Common myeloid progenitor, CD34-positive (primary cell): ENCODE results near the gene CREB5.
A peak's percentile ranks its signal among the peaks of the same experiment; 100 is the strongest.

Experiments
- CTCF ChIA-PET: fragments of 350-600 bp; sonication (Branson Sonifier 250); formaldehyde crosslinking; loops from one replicate; lab custom pipeline; 2021; ENCODE audit warnings: antibody characterized with exemption; lab: Charles Lee
- POLR2A ChIA-PET: fragments of 350-600 bp; sonication (Branson Sonifier 250); formaldehyde crosslinking; loops from one replicate; lab custom pipeline; 2021; ENCODE audit warnings: antibody characterized with exemption; lab: Charles Lee
- DNase-seq, 3 donors: peaks; one replicate each; pipeline versions ENCODE4 v3.0.0 to v3.0.0-alpha.2; 2013
- H3K27ac ChIP-seq, 2 experiments: 1 replicate in 1 of 2; 2 replicates in 1 of 2; pipeline ENCODE4 v1.7.0; 2013; ENCODE audit warnings: inconsistent platforms in 2 of 2, low read length in 2 of 2, mild to moderate bottlenecking in 2 of 2, low read depth in 1 of 2, moderate library complexity in 1 of 2; ENCODE audit not compliant: severe bottlenecking in 2 of 2, insufficient read depth in 1 of 2, poor library complexity in 1 of 2
- H3K27me3 ChIP-seq, 5 experiments: replicated peaks in 2 of 5; 1 replicate in 3 of 5; 2 replicates in 2 of 5; pipeline versions ENCODE4 v1.6.1 to v1.7.0; 2013; ENCODE audit warnings: low read length in 4 of 5, mild to moderate bottlenecking in 2 of 5, moderate library complexity in 2 of 5, inconsistent platforms in 1 of 5; ENCODE audit not compliant: insufficient read depth in 5 of 5, control insufficient read depth in 4 of 5
- H3K36me3 ChIP-seq, 4 experiments: 1 replicate in 2 of 4; 2 replicates in 2 of 4; pipeline versions ENCODE4 v1.6.1 to v1.7.0; 2013; ENCODE audit warnings: low read length in 3 of 4, control low read depth in 1 of 4, mild to moderate bottlenecking in 1 of 4; ENCODE audit not compliant: control insufficient read depth in 4 of 4, insufficient read depth in 4 of 4
- H3K4me1 ChIP-seq, 4 experiments: 1 replicate in 3 of 4; 2 replicates in 1 of 4; pipeline versions ENCODE4 v1.6.1 to v1.7.1; 2013; ENCODE audit warnings: low read length in 3 of 4, mild to moderate bottlenecking in 3 of 4, control low read depth in 1 of 4, inconsistent platforms in 1 of 4, moderate library complexity in 1 of 4; ENCODE audit not compliant: control insufficient read depth in 4 of 4, insufficient read depth in 4 of 4; ENCODE audit errors: control extremely low read depth in 1 of 4
- H3K4me3 ChIP-seq, 7 experiments: 1 replicate in 4 of 7; 2 replicates in 3 of 7; pipeline versions ENCODE4 v1.5.1 to v1.7.0; 2013; ENCODE audit warnings: mild to moderate bottlenecking in 7 of 7, low read length in 6 of 7, moderate library complexity in 6 of 7, inconsistent platforms in 2 of 7, low read depth in 2 of 7, control low read depth in 1 of 7; ENCODE audit not compliant: insufficient read depth in 4 of 7, control insufficient read depth in 1 of 7; ENCODE audit errors: extremely low read depth in 1 of 7
- H3K9me3 ChIP-seq, 5 experiments: 1 replicate in 4 of 5; 2 replicates in 1 of 5; pipeline versions ENCODE4 v1.6.1 to v1.7.1; 2013; ENCODE audit warnings: low read length in 4 of 5, mild to moderate bottlenecking in 2 of 5, inconsistent platforms in 1 of 5, low read depth in 1 of 5, moderate library complexity in 1 of 5; ENCODE audit not compliant: control insufficient read depth in 4 of 5, insufficient read depth in 2 of 5; ENCODE audit errors: control extremely low read depth in 1 of 5
- WGBS: methylation state at CpG from one replicate; pipeline ENCODE4 v1.1.5; 2013; ENCODE audit not compliant: insufficient coverage; 5-methylcytosine and 5-hydroxymethylcytosine counted together

Gene CREB5

DNA sequence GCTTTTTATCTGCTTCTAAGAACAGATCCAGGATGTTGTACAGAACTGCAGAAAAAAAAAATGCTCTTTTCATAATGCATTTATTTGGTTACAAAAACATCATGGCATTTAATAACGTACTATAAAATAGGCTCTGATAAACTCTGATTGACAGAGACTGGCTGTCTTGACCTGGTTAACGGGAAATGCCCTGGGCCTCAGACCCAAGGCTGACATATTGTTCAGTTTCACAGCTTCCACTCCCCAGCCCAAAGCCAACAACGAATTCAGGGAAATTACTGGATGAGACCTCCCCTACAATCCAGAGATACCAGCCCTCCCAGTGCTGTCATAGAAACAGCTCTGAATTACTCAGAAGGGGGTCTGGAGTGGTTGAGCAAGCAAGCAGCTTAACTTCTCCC is 260.1 kb downstream of the CREB5 start:
- no peaks in the 10 kb centered on the region for H3K27me3 ChIP-seq
- no peak for DNase-seq
- WGBS: 87% methylated on average over 2 of the region's 3 CpGs
- POLR2A ChIA-PET: no interaction called here
- CTCF ChIA-PET: interaction anchor here (1.0 kb wide), 1 partner anchor 19 kb away, joined by 3 read pairs; no protein-coding TSS in a partner anchor
- H3K9me3 ChIP-seq: no peaks in the 10 kb centered on the region
- H3K27ac ChIP-seq: no peak overlapping the region
- no peaks in the 10 kb centered on the region for H3K4me1 ChIP-seq
- no peaks in the 10 kb centered on the region for H3K36me3 ChIP-seq
- no peak overlapping the region for H3K4me3 ChIP-seq

DNA sequence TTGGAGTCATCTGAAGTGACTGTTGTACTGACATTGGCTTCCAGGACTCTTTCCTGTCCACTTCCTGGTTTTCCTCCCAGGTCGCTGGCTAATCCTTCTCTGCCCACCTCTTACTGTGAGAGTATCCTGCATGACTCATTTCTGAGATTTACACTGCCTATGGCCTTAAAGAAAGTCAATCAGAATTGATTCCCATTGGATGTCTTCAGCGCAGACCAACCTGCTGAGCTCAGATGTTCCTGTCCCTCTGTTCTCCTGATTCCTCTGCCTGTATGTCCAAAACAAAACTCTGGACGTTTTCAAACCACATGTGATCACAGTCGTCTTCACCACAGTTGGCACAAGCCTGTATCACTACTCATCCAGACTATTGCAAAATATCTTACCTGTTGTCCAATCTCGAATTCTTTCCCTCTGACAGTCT is 262.1 kb downstream of the CREB5 start:
- Histone ChIP-seq H3K27me3 (no peaks in the 10 kb centered on the region), H3K4me1 (peaks cover 4 to 10% (median 7%) of the 10 kb centered on the region in 4 experiments), H3K4me3 (no peak overlapping the region), H3K27ac (no peak overlapping the region), H3K36me3 (no peaks in the 10 kb centered on the region), H3K9me3 (no peaks in the 10 kb centered on the region)
- WGBS: 91% methylated on average over 5 of the region's 5 CpGs
- CTCF ChIA-PET: no interaction called here
- POLR2A ChIA-PET: no interaction called here
- no peak for DNase-seq

DNA sequence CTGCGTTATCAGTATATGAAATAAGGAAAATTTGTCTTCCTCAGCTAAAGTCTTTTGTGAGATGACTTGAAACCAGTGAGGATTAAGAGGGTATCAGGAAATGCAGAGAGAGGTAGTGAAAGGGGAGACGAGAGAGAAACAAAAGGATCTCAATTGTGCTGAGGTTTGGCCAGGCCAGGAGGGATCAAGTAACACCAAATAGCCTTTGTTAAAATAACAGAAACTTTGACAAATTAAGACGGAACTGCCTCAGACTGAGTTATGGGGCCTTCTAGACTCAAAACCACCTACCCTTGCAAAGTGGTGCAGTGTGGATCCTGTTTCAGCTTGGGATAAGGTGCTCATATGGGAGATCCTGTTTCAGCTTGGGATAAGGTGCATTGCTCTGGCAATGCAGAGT is 263.1 kb downstream of the CREB5 start:
- H3K9me3 ChIP-seq: no peaks in the 10 kb centered on the region
- no peak for DNase-seq
- no peak overlapping the region for H3K27ac ChIP-seq
- ChIA-PET CTCF (no interaction called here), POLR2A (no interaction called here)
- H3K4me1 ChIP-seq: peaks cover 4 to 10% (median 7%) of the 10 kb centered on the region in 4 experiments
- no peaks in the 10 kb centered on the region for H3K36me3 ChIP-seq
- WGBS: 100% methylated on average over 3 of the region's 3 CpGs
- H3K4me3 ChIP-seq: no peak overlapping the region
- no peaks in the 10 kb centered on the region for H3K27me3 ChIP-seq

DNA sequence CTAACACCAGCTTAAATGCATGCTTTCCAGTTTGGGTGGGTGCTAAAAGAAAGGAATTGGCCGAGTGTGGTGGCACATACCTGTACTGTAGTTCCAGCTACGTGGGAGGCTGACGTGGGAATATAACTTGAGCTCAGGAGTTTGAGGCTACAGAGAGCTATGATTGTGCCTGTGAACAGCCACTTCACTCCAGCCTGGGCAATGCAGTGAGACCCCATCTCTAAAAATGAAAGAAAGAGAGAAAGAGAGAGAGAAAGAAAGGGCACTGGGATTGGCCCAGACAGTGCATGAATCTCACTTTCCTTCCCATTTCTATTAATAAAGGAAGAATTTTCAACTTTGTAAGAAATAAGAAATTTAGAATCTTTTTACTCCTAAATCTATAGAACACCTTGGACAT is 265.4 kb downstream of the CREB5 start:
- 100% methylated on average over 3 of the region's 3 CpGs for WGBS
- H3K4me1 ChIP-seq: peaks cover 5 to 20% (median 11%) of the 10 kb centered on the region in 4 experiments
- CTCF ChIA-PET: no interaction called here

DNA sequence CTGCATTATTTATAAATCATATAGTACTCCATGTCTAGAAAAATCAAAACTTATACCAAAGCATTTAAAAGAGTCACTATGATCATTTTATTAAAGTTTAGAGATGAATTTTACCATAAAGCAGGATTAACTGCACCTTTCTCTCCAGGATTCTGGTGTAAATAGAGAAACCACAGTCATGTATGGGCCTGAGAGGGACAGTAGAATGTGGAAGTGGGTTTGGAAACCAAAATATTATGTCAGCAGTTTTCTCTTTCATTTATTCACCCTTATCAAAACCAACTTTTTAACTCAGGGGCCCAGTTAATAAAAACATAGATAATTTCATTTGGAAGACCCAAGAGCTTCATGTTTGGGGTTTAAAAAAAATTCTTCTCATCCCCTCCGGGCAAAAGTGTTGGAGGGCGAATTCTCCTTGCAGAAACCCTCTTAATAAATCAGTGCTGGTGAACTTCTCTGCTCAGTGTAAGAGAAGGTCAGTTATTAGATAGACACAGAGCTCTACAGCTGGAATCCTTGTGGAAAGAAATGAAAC is 266.2 kb downstream of the CREB5 start:
- H3K4me1 ChIP-seq: peaks cover 5 to 26% (median 12%) of the 10 kb centered on the region in 4 experiments
- no CpG with 5 or more reads among the region's 2 CpGs for WGBS
- no peaks in the 10 kb centered on the region for H3K9me3 ChIP-seq
- H3K4me3 ChIP-seq: no peak overlapping the region
- ChIA-PET POLR2A (no interaction called here), CTCF (interaction anchor here (0.5 kb wide), 1 partner anchor 8 kb away, joined by 3 read pairs; no protein-coding TSS in a partner anchor)
- no peaks in the 10 kb centered on the region for H3K36me3 ChIP-seq
- H3K27ac ChIP-seq: no peak overlapping the region
- peak in 2 of 3 donors; percentile 54 to 55 for DNase-seq
- H3K27me3 ChIP-seq: no peaks in the 10 kb centered on the region

More for the DNA sequence above, 265.4 kb downstream of the CREB5 start:
- no peak for DNase-seq
- Histone ChIP-seq H3K4me3 (no peak overlapping the region), H3K9me3 (no peaks in the 10 kb centered on the region), H3K27me3 (no peaks in the 10 kb centered on the region), H3K27ac (no peak overlapping the region), H3K36me3 (no peaks in the 10 kb centered on the region)
- POLR2A ChIA-PET: no interaction called here

DNA sequence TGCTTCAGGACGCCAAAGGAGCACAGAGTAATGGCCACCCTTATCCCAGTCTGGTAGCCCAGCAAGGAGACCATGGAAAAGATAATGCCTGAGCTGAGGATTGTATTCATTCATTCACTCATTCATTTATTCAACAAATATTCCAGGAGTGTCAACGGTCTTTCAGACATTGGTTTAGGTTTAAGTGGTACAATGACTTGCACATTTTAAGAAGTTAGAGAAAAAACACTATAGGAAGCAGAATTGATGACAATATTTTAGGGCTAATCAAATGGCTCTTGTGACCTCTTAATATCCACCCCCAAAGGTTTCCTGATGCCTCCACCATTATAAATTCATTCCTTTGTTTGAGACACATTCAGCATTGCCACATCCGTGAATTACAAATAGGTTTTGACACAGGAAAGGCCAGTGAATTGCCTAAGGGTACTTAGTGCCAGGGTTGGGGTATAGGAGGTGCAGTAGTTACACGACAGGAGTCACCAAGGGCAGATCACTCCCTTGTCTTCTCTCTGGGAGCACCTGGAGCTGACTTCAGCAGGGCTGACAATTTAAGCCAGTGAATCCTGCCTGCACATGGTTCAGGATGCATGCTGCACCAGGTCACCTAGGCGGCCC is 269.5 kb downstream of the CREB5 start:
- peaks cover 18 to 59% (median 42%) of the 10 kb centered on the region in 4 experiments for H3K4me1 ChIP-seq
- peak in 1 of 3 donors; percentile 35 for DNase-seq
- no peaks in the 10 kb centered on the region for H3K36me3 ChIP-seq
- H3K4me3 ChIP-seq: peak overlapping the region in 1 of 7 experiments; percentile 6
- no peaks in the 10 kb centered on the region for H3K27me3 ChIP-seq
- POLR2A ChIA-PET: no interaction called here
- CTCF ChIA-PET: interaction anchor here (1.1 to 1.3 kb wide), 3 partner anchors 18 to 20 kb away, joined by 3 read pairs; no protein-coding TSS in a partner anchor
- no peaks in the 10 kb centered on the region for H3K9me3 ChIP-seq
- WGBS: 83% methylated on average over 4 of the region's 5 CpGs
- no peak overlapping the region for H3K27ac ChIP-seq

DNA sequence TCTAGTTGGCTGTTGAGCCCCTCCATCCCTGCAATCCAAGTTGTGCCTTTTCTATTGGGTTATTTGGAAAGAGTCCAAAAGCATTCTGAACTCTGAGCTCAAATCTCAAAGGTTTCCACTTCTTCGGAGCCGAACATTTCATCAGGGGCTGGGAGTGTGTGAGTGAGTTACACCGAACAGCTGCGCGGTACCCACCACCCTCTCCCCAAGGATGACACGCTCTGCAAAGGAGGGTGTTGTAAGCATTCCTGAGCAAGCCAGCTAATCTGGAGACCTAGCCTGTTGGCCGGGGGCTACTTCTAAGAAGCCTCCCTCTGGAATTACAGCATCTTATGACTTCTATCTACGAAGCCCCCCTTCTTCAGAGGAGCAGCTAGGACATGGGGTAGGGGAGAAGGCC is 270.5 kb downstream of the CREB5 start:
- CTCF ChIA-PET: interaction anchor here (1.2 to 1.4 kb wide), 3 partner anchors 13 to 21 kb away, joined by 3 to 4 read pairs (median 3); no protein-coding TSS in a partner anchor
- no peaks in the 10 kb centered on the region for H3K9me3 ChIP-seq
- WGBS: 98% methylated on average over 7 of the region's 8 CpGs
- peaks cover 18 to 69% (median 51%) of the 10 kb centered on the region in 4 experiments for H3K4me1 ChIP-seq
- no peak overlapping the region for H3K4me3 ChIP-seq
- no peak overlapping the region for H3K27ac ChIP-seq
- POLR2A ChIA-PET: no interaction called here
- DNase-seq: no peak
- H3K27me3 ChIP-seq: no peaks in the 10 kb centered on the region
- H3K36me3 ChIP-seq: no peaks in the 10 kb centered on the region
